ENCODE results near the gene USB1. TPM values are rescaled to one million over a fixed set of nuclear protein-coding genes. Genes with fewer than 3 reads are reported as not detected.

The USB1 gene
- total RNA-seq, 1 experiment from 2014 or later = 52.9 TPM

- H3K4me1 ChIP-seq (replicated peaks) = no peaks in the 10 kb centered on the region
- H3K27ac ChIP-seq = no peak overlapping the region
- H3K36me3 ChIP-seq = no peaks in the 10 kb centered on the region
- no peaks in the 10 kb centered on the region for H3K27me3 ChIP-seq (replicated peaks)
- DNase-seq (ENCODE audit: low read depth in 1 of 2, low spot score in 2 of 2) = no peak
- no peak overlapping the region for H3K4me3 ChIP-seq
- H3K9me3 ChIP-seq (replicated peaks) = no peaks in the 10 kb centered on the region
Measured at GRCh38 chr16:57961538-57961937, 39.7 kb upstream of the USB1 start.

- Histone ChIP-seq H3K4me1 (replicated peaks) (no peaks in the 10 kb centered on the region), H3K4me3 (no peak overlapping the region), H3K9me3 (replicated peaks) (no peaks in the 10 kb centered on the region), H3K36me3 (no peaks in the 10 kb centered on the region), H3K27ac (no peak overlapping the region), H3K27me3 (replicated peaks) (no peaks in the 10 kb centered on the region)
- no peak for DNase-seq (ENCODE audit: low read depth in 1 of 2, low spot score in 2 of 2)
Measured at GRCh38 chr16:57962046-57962445, 39.2 kb upstream of the USB1 start.

GRCh38 chr16:57962756-57963155, 38.5 kb upstream of the USB1 start:
- no peak overlapping the region for H3K27ac ChIP-seq
- H3K36me3 ChIP-seq = no peaks in the 10 kb centered on the region
- no peak for DNase-seq (ENCODE audit: low read depth in 1 of 2, low spot score in 2 of 2)
- H3K9me3 ChIP-seq (replicated peaks) = no peaks in the 10 kb centered on the region
- no peaks in the 10 kb centered on the region for H3K27me3 ChIP-seq (replicated peaks)
- H3K4me3 ChIP-seq = no peak overlapping the region
- no peaks in the 10 kb centered on the region for H3K4me1 ChIP-seq (replicated peaks)

- H3K9me3 ChIP-seq (replicated peaks) = no peaks in the 10 kb centered on the region
- no peaks in the 10 kb centered on the region for H3K36me3 ChIP-seq
- H3K4me1 ChIP-seq (replicated peaks) = no peaks in the 10 kb centered on the region
- no peak overlapping the region for H3K27ac ChIP-seq
- no peak for DNase-seq (ENCODE audit: low read depth in 1 of 2, low spot score in 2 of 2)
- H3K27me3 ChIP-seq (replicated peaks) = no peaks in the 10 kb centered on the region
- no peak overlapping the region for H3K4me3 ChIP-seq
Measured at GRCh38 chr16:57964157-57964700, 37.0 kb upstream of the USB1 start.

- DNase-seq (ENCODE audit: low read depth in 1 of 2, low spot score in 2 of 2) = no peak
- Histone ChIP-seq H3K36me3 (no peaks in the 10 kb centered on the region), H3K4me3 (no peak overlapping the region), H3K4me1 (replicated peaks) (no peaks in the 10 kb centered on the region), H3K9me3 (replicated peaks) (no peaks in the 10 kb centered on the region), H3K27me3 (replicated peaks) (no peaks in the 10 kb centered on the region), H3K27ac (no peak overlapping the region)
Measured at GRCh38 chr16:57966204-57966771, 34.9 kb upstream of the USB1 start.

- no peaks in the 10 kb centered on the region for H3K36me3 ChIP-seq
- H3K4me3 ChIP-seq = no peak overlapping the region
Measured at GRCh38 chr16:57966986-57967385, 34.2 kb upstream of the USB1 start.

GRCh38 chr16:57967916-57968315, 33.3 kb upstream of the USB1 start:
- Histone ChIP-seq H3K9me3 (replicated peaks) (no peaks in the 10 kb centered on the region), H3K27ac (no peak overlapping the region), H3K36me3 (no peaks in the 10 kb centered on the region), H3K27me3 (replicated peaks) (no peaks in the 10 kb centered on the region), H3K4me1 (replicated peaks) (no peaks in the 10 kb centered on the region), H3K4me3 (no peak overlapping the region)
- no peak for DNase-seq (ENCODE audit: low read depth in 1 of 2, low spot score in 2 of 2)

More at GRCh38 chr16:57966986-57967385, 34.2 kb upstream of the USB1 start:
- Histone ChIP-seq H3K27ac (no peak overlapping the region), H3K27me3 (replicated peaks) (no peaks in the 10 kb centered on the region), H3K9me3 (replicated peaks) (no peaks in the 10 kb centered on the region), H3K4me1 (replicated peaks) (no peaks in the 10 kb centered on the region)
- no peak for DNase-seq (ENCODE audit: low read depth in 1 of 2, low spot score in 2 of 2)

GRCh38 chr16:57969451-57970123, 31.6 kb upstream of the USB1 start:
- Histone ChIP-seq H3K9me3 (replicated peaks) (no peaks in the 10 kb centered on the region), H3K27me3 (replicated peaks) (no peaks in the 10 kb centered on the region), H3K36me3 (no peaks in the 10 kb centered on the region), H3K4me1 (replicated peaks) (no peaks in the 10 kb centered on the region), H3K4me3 (no peak overlapping the region), H3K27ac (no peak overlapping the region)
- DNase-seq (ENCODE audit: low read depth in 1 of 2, low spot score in 2 of 2) = no peak

- Histone ChIP-seq H3K36me3 (no peaks in the 10 kb centered on the region), H3K27me3 (replicated peaks) (no peaks in the 10 kb centered on the region), H3K4me3 (no peak overlapping the region), H3K4me1 (replicated peaks) (no peaks in the 10 kb centered on the region), H3K9me3 (replicated peaks) (no peaks in the 10 kb centered on the region), H3K27ac (no peak overlapping the region)
- no peak for DNase-seq (ENCODE audit: low read depth in 1 of 2, low spot score in 2 of 2)
Measured at GRCh38 chr16:57970319-57970718, 30.9 kb upstream of the USB1 start.

- no peak for DNase-seq (ENCODE audit: low read depth in 1 of 2, low spot score in 2 of 2)
- Histone ChIP-seq H3K27me3 (replicated peaks) (no peaks in the 10 kb centered on the region), H3K27ac (no peak within 1 kb of the TSS), H3K4me3 (no peak within 1 kb of the TSS), H3K4me1 (replicated peaks) (no peaks in the 10 kb centered on the region), H3K36me3 (no peaks in the 10 kb centered on the region), H3K9me3 (replicated peaks) (no peaks in the 10 kb centered on the region)
Measured at GRCh38 chr16:57970970-57971369, 30.2 kb upstream of the USB1 start, which contains the start of gene CNGB1. CNGB1 (minus strand) TSS chr16:57971128; CDS start chr16:57967286, 3,842 bp downstream.

GRCh38 chr16:57971848-57972247, 29.4 kb upstream of the USB1 start:
- Histone ChIP-seq H3K4me1 (replicated peaks) (no peaks in the 10 kb centered on the region), H3K36me3 (no peaks in the 10 kb centered on the region), H3K27ac (no peak overlapping the region), H3K27me3 (replicated peaks) (no peaks in the 10 kb centered on the region), H3K9me3 (replicated peaks) (no peaks in the 10 kb centered on the region), H3K4me3 (no peak overlapping the region)
- DNase-seq (ENCODE audit: low read depth in 1 of 2, low spot score in 2 of 2) = no peak

- H3K9me3 ChIP-seq (replicated peaks) = no peaks in the 10 kb centered on the region
- H3K27ac ChIP-seq = no peak overlapping the region
- H3K36me3 ChIP-seq = no peaks in the 10 kb centered on the region
- no peak for DNase-seq (ENCODE audit: low read depth in 1 of 2, low spot score in 2 of 2)
- H3K4me1 ChIP-seq (replicated peaks) = no peaks in the 10 kb centered on the region
- H3K27me3 ChIP-seq (replicated peaks) = no peaks in the 10 kb centered on the region
- no peak overlapping the region for H3K4me3 ChIP-seq
Measured at GRCh38 chr16:57972306-57972705, 28.9 kb upstream of the USB1 start.

GRCh38 chr16:57976331-57976796, 24.8 kb upstream of the USB1 start:
- DNase-seq (ENCODE audit: low read depth in 1 of 2, low spot score in 2 of 2) = no peak
- Histone ChIP-seq H3K27ac (no peak overlapping the region), H3K4me3 (no peak overlapping the region), H3K27me3 (replicated peaks) (no peaks in the 10 kb centered on the region), H3K36me3 (no peaks in the 10 kb centered on the region), H3K4me1 (replicated peaks) (no peaks in the 10 kb centered on the region), H3K9me3 (replicated peaks) (no peaks in the 10 kb centered on the region)

GRCh38 chr16:57977418-57978069, 23.7 kb upstream of the USB1 start:
- H3K36me3 ChIP-seq = no peaks in the 10 kb centered on the region
- no peak for DNase-seq (ENCODE audit: low read depth in 1 of 2, low spot score in 2 of 2)
- no peaks in the 10 kb centered on the region for H3K4me1 ChIP-seq (replicated peaks)
- no peak overlapping the region for H3K4me3 ChIP-seq
- no peaks in the 10 kb centered on the region for H3K27me3 ChIP-seq (replicated peaks)
- no peak overlapping the region for H3K27ac ChIP-seq
- H3K9me3 ChIP-seq (replicated peaks) = no peaks in the 10 kb centered on the region

Data from SJSA1 (cell line).